ENCODE measurements around the gene PPP2R5C.

- TF ChIP-seq, protein P1, sequence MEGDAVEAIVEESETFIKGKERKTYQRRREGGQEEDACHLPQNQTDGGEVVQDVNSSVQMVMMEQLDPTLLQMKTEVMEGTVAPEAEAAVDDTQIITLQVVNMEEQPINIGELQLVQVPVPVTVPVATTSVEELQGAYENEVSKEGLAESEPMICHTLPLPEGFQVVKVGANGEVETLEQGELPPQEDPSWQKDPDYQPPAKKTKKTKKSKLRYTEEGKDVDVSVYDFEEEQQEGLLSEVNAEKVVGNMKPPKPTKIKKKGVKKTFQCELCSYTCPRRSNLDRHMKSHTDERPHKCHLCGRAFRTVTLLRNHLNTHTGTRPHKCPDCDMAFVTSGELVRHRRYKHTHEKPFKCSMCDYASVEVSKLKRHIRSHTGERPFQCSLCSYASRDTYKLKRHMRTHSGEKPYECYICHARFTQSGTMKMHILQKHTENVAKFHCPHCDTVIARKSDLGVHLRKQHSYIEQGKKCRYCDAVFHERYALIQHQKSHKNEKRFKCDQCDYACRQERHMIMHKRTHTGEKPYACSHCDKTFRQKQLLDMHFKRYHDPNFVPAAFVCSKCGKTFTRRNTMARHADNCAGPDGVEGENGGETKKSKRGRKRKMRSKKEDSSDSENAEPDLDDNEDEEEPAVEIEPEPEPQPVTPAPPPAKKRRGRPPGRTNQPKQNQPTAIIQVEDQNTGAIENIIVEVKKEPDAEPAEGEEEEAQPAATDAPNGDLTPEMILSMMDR (IDR thresholded peaks at IDR 0.05; ENCODE audit: control extremely low read depth in 1 of 3, insufficient read depth in 1 of 3, low read depth in 1 of 3, low read length in 3 of 3), result no peak
- TF ChIP-seq POLR2A (IDR thresholded peaks at IDR 0.05; ENCODE audit: control extremely low read depth in 1 of 2, low read depth in 2 of 2, low read length in 2 of 2), result no peak
- no peak for TF ChIP-seq SP1 (IDR thresholded peaks at IDR 0.05; ENCODE audit: low read depth, low read length)
- no peak for TF ChIP-seq EP300 (IDR thresholded peaks at IDR 0.05; ENCODE audit: borderline replicate concordance in 1 of 2, low read depth in 2 of 2, low read length in 2 of 2)
- TF ChIP-seq TCF12 (IDR thresholded peaks at IDR 0.05; ENCODE audit: low read depth, low read length), result no peak
- no peak for TF ChIP-seq RAD21 (IDR thresholded peaks at IDR 0.05 in 1 of 2, conservative IDR thresholded peaks at IDR 0.05 in 1 of 2; ENCODE audit: low read depth in 2 of 2, low read length in 2 of 2)
- TF ChIP-seq TAF1 (IDR thresholded peaks at IDR 0.05; ENCODE audit: low read depth, low read length), result no peak
- TF ChIP-seq ATF3 (IDR thresholded peaks at IDR 0.05; ENCODE audit: insufficient read depth, low read depth, low read length), result no peak
- no peak for TF ChIP-seq ATF2 (IDR thresholded peaks at IDR 0.05; ENCODE audit: low read length)
These were observed 50.6 kb downstream of the PPP2R5C start for GRCh38 chr14:101812071-101812470.
